Endothelial cell of umbilical vein (primary cell): ENCODE data around the gene KMT2B. TPM values are rescaled to one million over a fixed set of nuclear protein-coding genes. Genes with fewer than 3 reads are reported as not detected.

Experiments used
- BruUV-seq: library from RNA; stranded (reverse); fragments of 400-500 nt; replicated peaks from 2 replicates; lab custom pipeline; 2021; lab: Mats Ljungman, UMichigan
- CTCF ChIA-PET: fragments of 300-600, 350-600 bp; sonication (Branson Sonifier 250); formaldehyde crosslinking; loops from one replicate; lab custom pipeline; 2021; ENCODE audit warnings: antibody characterized with exemption, inconsistent platforms; lab: Charles Lee
- POLR2A ChIA-PET: fragments of 300-600, 350-600 bp; sonication (Branson Sonifier 250); formaldehyde crosslinking; loops from one replicate; lab custom pipeline; 2021; ENCODE audit warnings: antibody characterized with exemption, inconsistent platforms; lab: Charles Lee
- DNase-seq: peaks from one replicate; pipeline ENCODE4 v3.0.0-alpha.2; 2011; ENCODE audit warnings: low read depth, low spot score
- FAIRE-seq: peaks from 2 replicates; lab custom pipeline; 2011; peaks lifted over from hg19 to GRCh38; lab: Jason Lieb, UNC
- H2AFZ ChIP-seq: 2 replicates; pipeline ENCODE4 v1.6.0; 2012; ENCODE audit warnings: low read depth, low read length, control low read depth, inconsistent platforms
- H3K27ac ChIP-seq: 2 replicates; pipeline ENCODE4 v1.5.1; 2011; ENCODE audit warnings: low read depth, mild to moderate bottlenecking, control low read depth, low read length, moderate library complexity; ENCODE audit not compliant: insufficient read depth
- H3K27me3 ChIP-seq, 2 experiments: 2 replicates each; pipeline versions ENCODE4 v1.6.0 to v1.6.1; 2011; ENCODE audit warnings: low read length in 2 of 2, mixed read lengths in 1 of 2; ENCODE audit not compliant: control insufficient read depth in 2 of 2, insufficient read depth in 2 of 2
- H3K36me3 ChIP-seq, 2 experiments: 2 replicates in 1 of 2; 3 replicates in 1 of 2; pipeline ENCODE4 v1.5.1; 2011; ENCODE audit warnings: low read length in 2 of 2, mild to moderate bottlenecking in 1 of 2, moderate library complexity in 1 of 2; ENCODE audit not compliant: control insufficient read depth in 2 of 2, insufficient read depth in 2 of 2; ENCODE audit errors: extremely low read depth in 1 of 2
- H3K4me1 ChIP-seq: 3 replicates; pipeline ENCODE4 v1.5.1; 2011; ENCODE audit warnings: mild to moderate bottlenecking, low read length; ENCODE audit not compliant: control insufficient read depth, insufficient read depth; ENCODE audit errors: extremely low read depth
- H3K4me2 ChIP-seq: 2 replicates; pipeline ENCODE4 v1.6.1; 2011; ENCODE audit warnings: low read length, control low read depth, mixed read lengths; ENCODE audit not compliant: insufficient read depth
- H3K4me3 ChIP-seq, 3 experiments: fragments of 200-600 bp in 1 of 3; sonication (generic), shearing (Covaris generic) in 1 of 3; replicated peaks in 1 of 3; 2 replicates each; pipeline ENCODE4 v1.5.1; 2011 to 2016; ENCODE audit warnings: control low read depth in 3 of 3, low read length in 3 of 3, mild to moderate bottlenecking in 2 of 3, inconsistent platforms in 1 of 3, low read depth in 1 of 3, moderate library complexity in 1 of 3; ENCODE audit not compliant: insufficient read depth in 1 of 3
- H3K79me2 ChIP-seq: 2 replicates; pipeline ENCODE4 v1.6.0; 2012; ENCODE audit warnings: low read length, inconsistent platforms; ENCODE audit not compliant: control insufficient read depth, insufficient read depth
- H3K9ac ChIP-seq: replicated peaks from 2 replicates; pipeline ENCODE3; 2011; ENCODE audit warnings: low read length, control low read depth; ENCODE audit not compliant: insufficient read depth; ENCODE audit errors: extremely low read depth
- H3K9me1 ChIP-seq: replicated peaks from 3 replicates; pipeline ENCODE4 v1.6.0; 2011; ENCODE audit warnings: mild to moderate bottlenecking, low read length; ENCODE audit not compliant: control insufficient read depth, insufficient read depth; ENCODE audit errors: extremely low read depth
- H3K9me3 ChIP-seq: replicated peaks from 2 replicates; pipeline ENCODE4 v1.5.1; 2012; ENCODE audit warnings: low read length, inconsistent platforms; ENCODE audit not compliant: control insufficient read depth, insufficient read depth
- H4K20me1 ChIP-seq: replicated peaks from 2 replicates; pipeline ENCODE3; 2011; ENCODE audit warnings: mild to moderate bottlenecking, low read length; ENCODE audit not compliant: control insufficient read depth, insufficient read depth; ENCODE audit errors: extremely low read depth
- EZH2 ChIP-seq: IDR thresholded peaks from 2 replicates; pipeline ENCODE4 v1.6.1; 2012; ENCODE audit warnings: borderline replicate concordance, low read depth, mild to moderate bottlenecking, moderate library complexity, low read length, inconsistent platforms; ENCODE audit not compliant: severe bottlenecking
- FOS ChIP-seq: IDR thresholded peaks from 2 replicates; pipeline ENCODE4 v1.6.1; 2011; ENCODE audit warnings: mild to moderate bottlenecking, low read length, moderate library complexity, borderline replicate concordance; ENCODE audit not compliant: insufficient read depth
- GATA2 ChIP-seq: IDR thresholded peaks from 2 replicates; pipeline ENCODE4 v1.7.0; 2011; ENCODE audit warnings: low read depth, mild to moderate bottlenecking, moderate library complexity, mixed read lengths, low read length; ENCODE audit not compliant: insufficient read length, insufficient read depth
- JUN ChIP-seq: IDR thresholded peaks from 2 replicates; pipeline ENCODE4 v1.6.1; 2011; ENCODE audit warnings: borderline replicate concordance, low read depth; ENCODE audit not compliant: insufficient read length, insufficient read depth
- MYC ChIP-seq: IDR thresholded peaks from one replicate; pipeline ENCODE4 v1.6.1; 2011; ENCODE audit warnings: mild to moderate bottlenecking, low read depth, low read length
- POLR2A ChIP-seq: IDR thresholded peaks from 2 replicates; pipeline ENCODE4 v1.6.1; 2012; ENCODE audit warnings: low read depth, mild to moderate bottlenecking, control low read depth, low read length
- POLR2AphosphoS5 ChIP-seq: IDR thresholded peaks from 2 replicates; pipeline ENCODE4 v1.6.1; 2012; ENCODE audit warnings: low read depth, mild to moderate bottlenecking, control low read depth, low read length, moderate library complexity; ENCODE audit not compliant: insufficient read depth
- dilution Hi-C: fragments of 300-500 bp; cut with MboI; formaldehyde crosslinking; loops from one replicate; pipeline ENCODE4 v1.15.0; 2019; ENCODE audit warnings: low sequenced_read_pairs; ENCODE audit not compliant: extremely low pct_ligation_motif_present
- intact Hi-C: fragments of 100-400 bp; cut with micrococcal nuclease; formaldehyde crosslinking; loops from one replicate; pipeline ENCODE4 v1.10.0; 2022
- polyA plus RNA-seq, 4 experiments: library from polyadenylated mRNA; depleted of rRNA in 3 of 4; stranded (reverse) in 3 of 4; unstranded in 1 of 4; fragments of >200 nt; gene quantifications; 2 replicates each; pipeline versions ENCODE4 v1.2.1 to v1.2.3, GENCODE V29; 2011 to 2012; ENCODE audit warnings: missing spikeins in 1 of 4
- total RNA-seq: library from RNA; stranded (reverse); gene quantifications from 2 replicates; pipeline ENCODE4 v1.2.3, GENCODE V29; 2021
- TF ChIP-seq, protein P1 (sequence below): IDR thresholded peaks from 2 replicates; pipeline ENCODE4 v1.6.1; 2011; ENCODE audit not compliant: insufficient read depth, insufficient read length
- TF ChIP-seq, protein P2 (sequence below), 2 donors: IDR thresholded peaks; 1 replicate in 1 of 2; 2 replicates in 1 of 2; pipeline ENCODE4 v1.5.1; 2011; ENCODE audit warnings: low read length in 2 of 2, mild to moderate bottlenecking in 2 of 2, moderate library complexity in 2 of 2, control low read depth in 1 of 2, inconsistent platforms in 1 of 2, low read depth in 1 of 2; ENCODE audit not compliant: insufficient read depth in 1 of 2; ENCODE audit errors: extremely low read depth in 1 of 2

KMT2B gene
- total and polyA plus RNA-seq, 2 donors (not counting 3 experiments of a cell fraction or from before 2014, with no cell fraction given) = 28.4 to 37.2 TPM

DNA sequence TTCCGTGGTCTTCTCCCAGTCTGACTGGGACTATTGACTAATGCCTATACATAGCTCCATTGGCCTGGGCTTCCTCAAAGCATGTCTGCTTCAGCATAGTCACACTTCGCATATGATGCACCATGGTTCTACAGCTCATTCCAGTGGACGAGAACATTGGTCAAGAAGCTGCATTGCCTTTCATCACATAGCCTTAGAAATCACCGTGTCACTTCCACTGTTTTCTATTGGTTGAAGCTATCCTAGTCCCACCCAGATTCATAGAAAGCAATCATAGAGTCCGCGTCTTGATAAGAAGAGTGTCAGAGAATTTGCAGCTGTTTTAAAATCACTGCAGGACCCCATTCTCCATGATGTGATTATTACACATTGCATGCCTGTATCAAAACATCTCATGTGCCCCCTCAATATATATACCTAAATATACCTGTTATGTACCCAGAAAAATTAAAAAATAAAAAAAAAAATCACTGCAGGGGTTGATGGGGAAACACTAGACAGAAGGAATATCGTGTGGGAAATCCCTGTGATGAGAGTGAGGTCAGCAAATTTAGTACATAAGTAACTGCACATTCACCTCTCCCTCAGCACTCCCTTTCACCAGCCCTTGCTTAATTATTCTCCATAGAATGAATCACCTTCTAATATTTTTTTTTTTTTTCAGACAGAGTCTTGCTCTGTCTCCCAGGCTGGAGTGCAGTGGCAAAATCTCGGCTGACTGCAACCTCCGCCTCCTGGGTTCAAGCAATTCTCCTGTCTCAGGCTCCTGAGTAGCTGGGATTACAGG lies 55.4 kb downstream of the KMT2B start:
- CTCF ChIA-PET = interaction anchor here (1.6 kb wide), 1 partner anchor 28 kb away, joined by 3 read pairs; the partner anchor contains the start of genes PSENEN and U2AF1L4
- peaks cover 0 to 2% of the 10 kb centered on the region in 2 experiments for H3K36me3 ChIP-seq
- H3K9ac ChIP-seq = no peak overlapping the region
- no peaks in the 10 kb centered on the region for H3K79me2 ChIP-seq
- FAIRE-seq (no peak), DNase-seq (no peak)
- H3K9me3 ChIP-seq = no peaks in the 10 kb centered on the region
- intact Hi-C loops (no loop called here), dilution Hi-C loops (no loop called here)
- H2AFZ ChIP-seq = no peak overlapping the region
- no peak overlapping the region for H3K4me3 ChIP-seq
- H3K9me1 ChIP-seq = no peaks in the 10 kb centered on the region
- TF ChIP-seq, protein P1, sequence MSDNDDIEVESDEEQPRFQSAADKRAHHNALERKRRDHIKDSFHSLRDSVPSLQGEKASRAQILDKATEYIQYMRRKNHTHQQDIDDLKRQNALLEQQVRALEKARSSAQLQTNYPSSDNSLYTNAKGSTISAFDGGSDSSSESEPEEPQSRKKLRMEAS = no peak
- TF ChIP-seq POLR2AphosphoS5 (no peak), FOS (no peak), MYC (no peak), EZH2 (no peak), JUN (no peak), GATA2 (no peak), POLR2A (no peak)
- TF ChIP-seq, protein P2, sequence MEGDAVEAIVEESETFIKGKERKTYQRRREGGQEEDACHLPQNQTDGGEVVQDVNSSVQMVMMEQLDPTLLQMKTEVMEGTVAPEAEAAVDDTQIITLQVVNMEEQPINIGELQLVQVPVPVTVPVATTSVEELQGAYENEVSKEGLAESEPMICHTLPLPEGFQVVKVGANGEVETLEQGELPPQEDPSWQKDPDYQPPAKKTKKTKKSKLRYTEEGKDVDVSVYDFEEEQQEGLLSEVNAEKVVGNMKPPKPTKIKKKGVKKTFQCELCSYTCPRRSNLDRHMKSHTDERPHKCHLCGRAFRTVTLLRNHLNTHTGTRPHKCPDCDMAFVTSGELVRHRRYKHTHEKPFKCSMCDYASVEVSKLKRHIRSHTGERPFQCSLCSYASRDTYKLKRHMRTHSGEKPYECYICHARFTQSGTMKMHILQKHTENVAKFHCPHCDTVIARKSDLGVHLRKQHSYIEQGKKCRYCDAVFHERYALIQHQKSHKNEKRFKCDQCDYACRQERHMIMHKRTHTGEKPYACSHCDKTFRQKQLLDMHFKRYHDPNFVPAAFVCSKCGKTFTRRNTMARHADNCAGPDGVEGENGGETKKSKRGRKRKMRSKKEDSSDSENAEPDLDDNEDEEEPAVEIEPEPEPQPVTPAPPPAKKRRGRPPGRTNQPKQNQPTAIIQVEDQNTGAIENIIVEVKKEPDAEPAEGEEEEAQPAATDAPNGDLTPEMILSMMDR (IDR thresholded peaks at IDR 0.05; ENCODE audit: extremely low read depth in 1 of 2, insufficient read depth in 1 of 2, low read depth in 1 of 2, low read length in 2 of 2) = no peak
- H3K27me3 ChIP-seq = no peaks in the 10 kb centered on the region
- BruUV-seq = no TSS peak
- POLR2A ChIA-PET = no interaction called here
- no peak overlapping the region for H3K4me2 ChIP-seq
- no peaks in the 10 kb centered on the region for H4K20me1 ChIP-seq
- H3K4me1 ChIP-seq = peaks cover 4% of the 10 kb centered on the region
- no peak overlapping the region for H3K27ac ChIP-seq
